Activated CD8-positive, alpha-beta T cell treated with anti-CD3 and anti-CD28 coated beads for 36 hours (primary cell): ENCODE measurements around the gene CEP128. TPM values are rescaled to one million over a fixed set of nuclear protein-coding genes. Genes with fewer than 3 reads are reported as not detected.

ENCODE experiments used
- ATAC-seq: fragments of 200-7000 bp; cut with Tn5 transposase; one replicate; pipeline ENCODE4 v1.10.0; 2021; ENCODE audit warnings: mild to moderate bottlenecking, moderate library complexity
- CTCF ChIA-PET: fragments of 350-600 bp; sonication (Branson Sonifier 250); formaldehyde crosslinking; loops from one replicate; lab custom pipeline; 2021; ENCODE audit warnings: antibody characterized with exemption; lab: Charles Lee
- POLR2A ChIA-PET: fragments of 350-600 bp; sonication (Branson Sonifier 250); formaldehyde crosslinking; loops from one replicate; lab custom pipeline; 2021; ENCODE audit warnings: antibody characterized with exemption; lab: Charles Lee
- DNase-seq: peaks from one replicate; pipeline ENCODE4 v3.0.0-alpha.2; 2020
- H3K27ac Mint-ChIP-seq: one replicate; pipeline ENCODE4 v1.8.0; 2021; ENCODE audit warnings: mild to moderate bottlenecking, mixed read lengths
- H3K27me3 Mint-ChIP-seq: one replicate; pipeline ENCODE4 v1.8.0; 2021; ENCODE audit warnings: mixed read lengths
- H3K36me3 Mint-ChIP-seq: one replicate; pipeline ENCODE4 v1.8.0; 2021; ENCODE audit warnings: low read depth, mixed read lengths
- H3K4me1 Mint-ChIP-seq: one replicate; pipeline ENCODE4 v1.8.0; 2021; ENCODE audit warnings: low read depth, mixed read lengths
- H3K4me3 Mint-ChIP-seq: one replicate; pipeline ENCODE4 v1.8.0; 2021; ENCODE audit warnings: mild to moderate bottlenecking, moderate library complexity, mixed read lengths
- H3K9me3 Mint-ChIP-seq: one replicate; pipeline ENCODE4 v1.8.0; 2021; ENCODE audit warnings: mixed read lengths
- intact Hi-C: fragments of 100-400 bp; cut with micrococcal nuclease; formaldehyde crosslinking; loops from one replicate; pipeline ENCODE4 v1.10.0; 2022
- total RNA-seq, 2 experiments: library from RNA; stranded (reverse); gene quantifications; one replicate each; pipeline ENCODE4 v1.2.3, GENCODE V29; 2021
- TF ChIP-seq, protein P1 (sequence below): fragments of 200-600 bp; IDR thresholded peaks from one replicate; pipeline ENCODE4 v1.8.0; 2022; ENCODE audit warnings: antibody characterized with exemption, mild to moderate bottlenecking

Gene CEP128
- total RNA-seq, 2 experiments from 2014 or later, result 21.6 to 22.5 TPM

GRCh38 chr14:80977221-80977620 lies 35.7 kb upstream of the CEP128 start:
- Mint-ChIP-seq H3K4me3 (no peak overlapping the region), H3K27ac (no peak overlapping the region), H3K27me3 (peaks cover 6% of the 10 kb centered on the region), H3K4me1 (peaks cover 14% of the 10 kb centered on the region), H3K9me3 (no peaks in the 10 kb centered on the region), H3K36me3 (no peaks in the 10 kb centered on the region)
- POLR2A ChIA-PET, result no interaction called here
- intact Hi-C loops, result no loop called here
- CTCF ChIA-PET, result interaction anchor here (0.8 to 9.5 kb wide), 4 partner anchors 10 to 21 kb away, joined by 3 to 107 read pairs (median 8); partner anchors contain the start of gene TSHR
- TF ChIP-seq, protein P1, sequence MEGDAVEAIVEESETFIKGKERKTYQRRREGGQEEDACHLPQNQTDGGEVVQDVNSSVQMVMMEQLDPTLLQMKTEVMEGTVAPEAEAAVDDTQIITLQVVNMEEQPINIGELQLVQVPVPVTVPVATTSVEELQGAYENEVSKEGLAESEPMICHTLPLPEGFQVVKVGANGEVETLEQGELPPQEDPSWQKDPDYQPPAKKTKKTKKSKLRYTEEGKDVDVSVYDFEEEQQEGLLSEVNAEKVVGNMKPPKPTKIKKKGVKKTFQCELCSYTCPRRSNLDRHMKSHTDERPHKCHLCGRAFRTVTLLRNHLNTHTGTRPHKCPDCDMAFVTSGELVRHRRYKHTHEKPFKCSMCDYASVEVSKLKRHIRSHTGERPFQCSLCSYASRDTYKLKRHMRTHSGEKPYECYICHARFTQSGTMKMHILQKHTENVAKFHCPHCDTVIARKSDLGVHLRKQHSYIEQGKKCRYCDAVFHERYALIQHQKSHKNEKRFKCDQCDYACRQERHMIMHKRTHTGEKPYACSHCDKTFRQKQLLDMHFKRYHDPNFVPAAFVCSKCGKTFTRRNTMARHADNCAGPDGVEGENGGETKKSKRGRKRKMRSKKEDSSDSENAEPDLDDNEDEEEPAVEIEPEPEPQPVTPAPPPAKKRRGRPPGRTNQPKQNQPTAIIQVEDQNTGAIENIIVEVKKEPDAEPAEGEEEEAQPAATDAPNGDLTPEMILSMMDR, result no peak
- peak; percentile 70 for ATAC-seq
- DNase-seq, result no peak

DNA sequence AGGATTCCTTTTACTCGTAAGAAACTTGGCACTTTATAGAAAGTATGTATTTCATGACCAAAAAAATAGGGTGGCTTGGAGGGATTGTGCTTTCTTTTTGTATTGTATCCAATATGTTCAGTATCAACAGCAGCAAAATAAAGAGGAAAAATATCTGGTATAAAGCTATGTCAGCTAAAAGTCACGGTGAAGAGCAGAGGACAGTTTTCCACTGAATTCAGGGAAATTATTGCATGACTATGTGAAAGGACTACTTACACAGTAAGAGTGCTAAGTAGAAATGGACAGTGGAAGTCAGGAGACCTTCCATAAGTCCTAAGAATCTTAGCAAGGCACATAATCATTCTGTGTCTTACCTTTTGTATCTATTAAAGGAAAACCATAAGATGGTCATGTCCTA lies 33.1 kb upstream of the CEP128 start:
- Mint-ChIP-seq H3K27ac (no peak overlapping the region), H3K27me3 (peaks cover 3% of the 10 kb centered on the region), H3K36me3 (no peaks in the 10 kb centered on the region), H3K9me3 (no peaks in the 10 kb centered on the region), H3K4me3 (no peak overlapping the region), H3K4me1 (peaks cover 14% of the 10 kb centered on the region)
- ChIA-PET CTCF (interaction anchor here (0.8 to 9.5 kb wide), 4 partner anchors 10 to 22 kb away, joined by 3 to 107 read pairs (median 5); no protein-coding TSS in a partner anchor), POLR2A (interaction anchor here (0.6 to 0.8 kb wide), 2 partner anchors 244 to 318 kb away, joined by 3 read pairs; no protein-coding TSS in a partner anchor)
- DNase-seq, result no peak
- TF ChIP-seq, protein P1, result no peak
- intact Hi-C loops, result no loop called here
- no peak for ATAC-seq

DNA sequence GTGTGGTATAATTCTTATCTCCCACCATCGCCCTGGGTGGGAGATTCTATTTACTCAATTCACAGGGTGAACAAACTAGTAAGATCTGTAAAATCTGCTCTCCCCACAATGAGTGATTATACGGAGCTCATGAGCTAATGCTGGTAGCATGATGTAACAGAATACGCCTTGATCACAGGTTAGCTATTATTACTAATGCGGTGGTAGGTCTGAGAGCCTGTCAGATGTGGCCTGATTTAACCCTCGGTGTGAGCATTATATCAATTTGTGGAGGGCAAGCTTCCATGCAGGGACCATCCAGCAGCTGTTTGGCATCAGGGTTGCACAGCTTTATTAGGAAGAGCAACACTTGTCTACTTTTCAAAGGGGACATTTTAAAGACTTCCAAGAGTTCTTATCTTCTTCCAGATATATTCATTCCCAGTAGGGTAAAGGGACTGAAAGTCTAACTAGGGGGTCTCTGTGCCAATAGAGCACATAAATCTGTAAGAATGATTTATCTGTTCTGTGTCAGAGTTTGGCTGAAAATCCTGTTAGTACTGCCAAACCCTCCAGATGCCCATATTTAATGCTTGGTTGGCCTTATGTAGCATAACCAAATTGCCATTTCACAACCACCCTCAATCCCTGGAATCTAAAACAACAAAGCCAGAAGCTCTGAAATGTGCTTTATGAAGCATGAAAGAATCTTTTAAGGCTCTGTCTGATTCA lies 32.5 kb upstream of the CEP128 start:
- TF ChIP-seq, protein P1, result no peak
- Mint-ChIP-seq H3K27me3 (peaks cover 2% of the 10 kb centered on the region), H3K27ac (no peak overlapping the region), H3K4me3 (no peak overlapping the region), H3K9me3 (no peaks in the 10 kb centered on the region), H3K36me3 (no peaks in the 10 kb centered on the region), H3K4me1 (peaks cover 14% of the 10 kb centered on the region)
- intact Hi-C loops, result no loop called here
- peak; percentile 53 for ATAC-seq
- DNase-seq, result no peak
- ChIA-PET CTCF (interaction anchor here (1.1 to 9.5 kb wide), 4 partner anchors 13 to 196 kb away, joined by 3 to 107 read pairs (median 6); no protein-coding TSS in a partner anchor), POLR2A (interaction anchor here (0.6 to 1.4 kb wide), 3 partner anchors 14 to 317 kb away, joined by 3 to 5 read pairs (median 3); no protein-coding TSS in a partner anchor)

DNA sequence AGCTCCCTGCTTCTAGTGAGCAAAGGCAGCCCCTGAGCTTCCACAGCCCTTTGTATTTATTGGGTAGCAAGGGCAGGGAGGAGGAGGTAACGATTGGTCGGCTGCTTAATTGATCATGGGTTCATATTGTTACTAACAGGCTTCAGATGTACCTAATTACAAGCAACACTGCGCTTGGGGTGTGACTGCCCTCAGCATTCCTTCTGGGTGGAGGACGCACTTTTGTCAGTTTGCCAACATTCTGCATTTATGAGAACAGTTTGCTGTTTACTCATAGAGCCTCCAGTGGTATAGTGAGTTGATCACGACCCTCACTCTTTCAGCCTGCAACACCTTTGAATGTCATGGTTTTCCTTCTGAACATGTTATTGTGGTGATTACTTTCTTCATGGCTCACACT lies 23.5 kb upstream of the CEP128 start:
- POLR2A ChIA-PET, result no interaction called here
- no peak overlapping the region for H3K4me3 Mint-ChIP-seq
- H3K27ac Mint-ChIP-seq, result no peak overlapping the region
- intact Hi-C loops, result no loop called here
- TF ChIP-seq, protein P1, result no peak
- H3K27me3 Mint-ChIP-seq, result no peaks in the 10 kb centered on the region
- no peaks in the 10 kb centered on the region for H3K9me3 Mint-ChIP-seq
- peaks cover 4% of the 10 kb centered on the region for H3K4me1 Mint-ChIP-seq
- H3K36me3 Mint-ChIP-seq, result no peaks in the 10 kb centered on the region
- CTCF ChIA-PET, result interaction anchor here (1.0 kb wide), 1 partner anchor 10 kb away, joined by 3 read pairs; no protein-coding TSS in a partner anchor
- ATAC-seq, result no peak
- no peak for DNase-seq

- CTCF ChIA-PET, result interaction anchor here (0.8 to 11.2 kb wide), 6 partner anchors 9 to 206 kb away, joined by 3 to 194 read pairs (median 4); partner anchors contain the start of gene CEP128
- Mint-ChIP-seq H3K4me3 (peak overlapping the region; percentile 9), H3K4me1 (peaks cover 44% of the 10 kb centered on the region), H3K9me3 (no peaks in the 10 kb centered on the region), H3K27ac (peak overlapping the region; percentile 55), H3K27me3 (peaks cover 7% of the 10 kb centered on the region), H3K36me3 (no peaks in the 10 kb centered on the region)
- TF ChIP-seq, protein P1, result no peak
- POLR2A ChIA-PET, result interaction anchor here (0.8 to 1.5 kb wide), 3 partner anchors 14 to 30 kb away, joined by 3 to 12 read pairs (median 5); partner anchors contain the start of gene CEP128
- intact Hi-C loops, result loop anchor here (1.0 to 10.0 kb wide), 4 partner anchors 105 to 505 kb away; no protein-coding TSS in a partner anchor
- ATAC-seq (peak; percentile 84), DNase-seq (peak; percentile 84)
Observed at GRCh38 chr14:80959496-80959895, 18.0 kb upstream of the CEP128 start.
